Daoy (cell line): ENCODE data around the gene TENT5A. TPM values are rescaled to one million over a fixed set of nuclear protein-coding genes. Genes with fewer than 3 reads are reported as not detected.

ENCODE experiments used
- DNase-seq: peaks from one replicate; pipeline ENCODE4 v3.0.0-alpha.2; 2015; ENCODE audit warnings: low read depth
- total RNA-seq: library from RNA; depleted of rRNA; stranded (reverse); fragments of >200 nt; shearing (Covaris generic); gene quantifications from 2 replicates; pipeline ENCODE4 v1.2.3, GENCODE V29; 2014

TENT5A gene
- total RNA-seq, 1 experiment from 2014 or later: 13.0 TPM

DNA sequence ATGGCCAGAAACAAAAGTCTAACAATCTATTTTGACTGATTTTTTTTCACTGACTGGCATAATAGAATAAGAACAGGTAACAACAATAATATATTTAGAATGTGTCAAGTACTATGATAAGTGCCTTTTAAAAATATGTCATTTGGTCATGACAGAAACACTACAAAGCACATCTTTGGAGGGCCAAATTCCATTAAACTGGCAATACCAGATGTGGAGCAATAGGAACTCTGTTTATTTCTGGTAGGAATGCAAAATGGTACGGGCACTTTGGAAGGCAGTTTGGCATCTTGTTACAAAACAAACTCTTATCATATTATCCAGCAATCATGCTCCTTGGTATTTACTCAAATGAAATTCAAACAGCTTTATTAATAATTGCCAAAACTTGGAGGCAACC lies 39.3 kb downstream of the TENT5A start:
- no peak for DNase-seq

- peak; percentile 55 for DNase-seq
Measured at GRCh38 chr6:81708113-81708699, 44.3 kb downstream of the TENT5A start.

DNA sequence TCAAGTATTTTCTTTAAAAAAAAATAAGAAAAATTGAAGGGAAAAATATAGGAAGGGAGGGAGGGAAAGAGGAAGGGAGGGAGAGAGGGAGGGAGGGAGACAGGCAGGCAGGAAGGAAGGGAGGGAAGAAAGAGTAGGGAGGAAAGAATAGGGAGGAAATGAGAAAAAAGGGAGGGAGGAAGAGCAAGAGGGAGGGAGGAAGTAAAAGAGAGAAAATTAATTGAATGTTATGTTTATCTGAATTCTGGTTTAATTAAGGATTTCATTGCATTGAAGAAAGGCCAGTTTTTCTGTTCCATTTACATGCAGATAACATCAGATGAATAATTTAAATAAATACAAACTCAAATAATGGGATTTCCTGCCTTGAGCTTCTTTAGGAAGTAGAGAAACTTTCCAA lies 47.8 kb downstream of the TENT5A start:
- no peak for DNase-seq

DNA sequence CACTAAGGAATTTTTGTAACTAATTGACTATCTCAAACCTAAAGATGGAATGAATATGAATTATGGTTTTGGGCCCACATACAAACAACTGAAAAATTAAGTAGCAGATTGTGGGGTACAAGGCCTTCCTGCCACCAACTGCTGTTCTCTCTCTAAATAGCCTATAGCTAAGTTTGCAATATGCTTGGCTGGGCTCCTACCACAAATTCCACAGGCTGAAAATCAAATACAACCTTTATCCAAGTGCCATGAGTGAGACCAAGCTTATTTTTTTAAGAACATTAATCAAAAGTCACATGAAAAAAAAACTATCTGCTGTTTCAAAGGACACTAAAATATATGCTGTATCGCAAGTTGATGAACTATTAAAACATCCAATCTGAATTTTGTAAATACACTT lies 52.1 kb downstream of the TENT5A start:
- no peak for DNase-seq

- peak; percentile 9 for DNase-seq
Measured at GRCh38 chr6:81697559-81697958, 54.9 kb downstream of the TENT5A start.

DNA sequence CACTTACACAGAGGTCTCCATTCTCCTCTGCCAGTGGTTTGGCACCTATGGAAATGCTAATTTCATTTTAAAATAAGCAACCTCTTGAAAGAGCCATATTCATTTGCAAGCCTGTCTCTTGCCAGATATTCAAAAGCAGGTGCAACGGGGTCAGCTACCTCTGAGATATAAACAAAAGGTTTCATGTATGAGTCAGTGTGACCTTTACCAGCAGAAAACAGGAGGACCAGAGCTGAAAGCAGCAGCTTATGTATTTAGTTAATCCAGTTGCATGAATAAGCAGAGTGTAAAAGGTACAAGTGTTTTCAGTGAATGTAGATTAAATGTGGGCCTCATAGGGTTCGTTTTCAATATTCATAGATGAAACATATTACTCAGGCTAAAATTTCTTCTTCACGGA lies 56.0 kb downstream of the TENT5A start:
- peak; percentile 9 for DNase-seq
